ENCODE data around the gene CADPS2.

GRCh38 chr7:122454776-122455507 is 431.3 kb downstream of the CADPS2 start:
- no peak for TF ChIP-seq CTCF (IDR thresholded peaks at IDR 0.05)
- TF ChIP-seq EZH2phosphoT487 (IDR thresholded peaks at IDR 0.05), result no peak

Data from neural progenitor cell (in vitro differentiated cells).